ENCODE results near the gene ERMARD.
A peak's percentile ranks its signal among the peaks of the same experiment; 100 is the strongest.

Gene ERMARD

DNA sequence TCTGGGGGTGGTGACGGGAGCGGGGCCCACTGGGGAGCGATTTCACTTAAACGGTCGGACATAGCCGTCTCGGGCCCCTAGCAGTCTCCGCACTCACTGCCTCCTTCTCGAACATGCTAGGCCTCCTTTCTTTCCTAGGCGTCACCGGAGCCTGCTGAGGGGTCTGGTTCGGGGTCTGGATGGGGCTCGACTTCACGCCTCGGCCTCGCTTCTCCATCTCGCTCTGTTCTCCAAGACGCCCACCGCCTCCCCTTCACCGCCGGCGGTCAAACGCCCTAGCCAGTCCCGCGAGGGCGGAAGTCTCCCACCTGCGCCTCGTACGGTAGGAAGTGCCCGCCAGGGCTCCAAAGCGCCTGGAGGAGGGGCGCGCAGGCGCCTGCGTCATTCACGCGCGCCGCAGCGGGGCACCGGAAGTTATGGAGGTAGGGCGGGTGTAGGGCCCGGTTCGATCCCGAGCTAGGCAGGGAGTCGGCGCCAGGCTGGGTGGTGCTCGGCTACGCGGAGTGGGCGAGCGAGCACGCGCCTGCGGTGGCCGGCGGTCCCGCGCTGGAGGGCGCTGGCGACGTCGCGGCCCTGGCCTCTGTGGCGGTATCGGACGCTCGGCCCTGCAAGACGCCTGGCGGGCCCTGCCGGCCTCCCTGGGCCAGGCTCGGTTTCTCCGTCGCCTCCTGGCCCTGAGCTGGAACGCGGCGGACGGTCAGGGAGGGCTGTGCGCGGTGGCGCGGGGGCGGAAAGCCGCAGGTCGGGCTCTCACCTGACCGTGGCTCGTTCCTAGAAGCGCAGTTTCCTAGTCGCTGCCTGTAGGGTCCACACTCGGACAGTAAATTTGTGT, at the start of gene ERMARD, which contains the start of gene DYNLT2:
Gene ERMARD (plus strand): TSS at position 381 of the 832 bp plus-strand sequence. CDS start 36 bp downstream, at position 417.
Gene DYNLT2 (minus strand): TSS at position 331 of the 832 bp plus-strand sequence. CDS start 114 bp downstream, at position 217.
- peak; percentile 91 to 94 for DNase-seq

DNA sequence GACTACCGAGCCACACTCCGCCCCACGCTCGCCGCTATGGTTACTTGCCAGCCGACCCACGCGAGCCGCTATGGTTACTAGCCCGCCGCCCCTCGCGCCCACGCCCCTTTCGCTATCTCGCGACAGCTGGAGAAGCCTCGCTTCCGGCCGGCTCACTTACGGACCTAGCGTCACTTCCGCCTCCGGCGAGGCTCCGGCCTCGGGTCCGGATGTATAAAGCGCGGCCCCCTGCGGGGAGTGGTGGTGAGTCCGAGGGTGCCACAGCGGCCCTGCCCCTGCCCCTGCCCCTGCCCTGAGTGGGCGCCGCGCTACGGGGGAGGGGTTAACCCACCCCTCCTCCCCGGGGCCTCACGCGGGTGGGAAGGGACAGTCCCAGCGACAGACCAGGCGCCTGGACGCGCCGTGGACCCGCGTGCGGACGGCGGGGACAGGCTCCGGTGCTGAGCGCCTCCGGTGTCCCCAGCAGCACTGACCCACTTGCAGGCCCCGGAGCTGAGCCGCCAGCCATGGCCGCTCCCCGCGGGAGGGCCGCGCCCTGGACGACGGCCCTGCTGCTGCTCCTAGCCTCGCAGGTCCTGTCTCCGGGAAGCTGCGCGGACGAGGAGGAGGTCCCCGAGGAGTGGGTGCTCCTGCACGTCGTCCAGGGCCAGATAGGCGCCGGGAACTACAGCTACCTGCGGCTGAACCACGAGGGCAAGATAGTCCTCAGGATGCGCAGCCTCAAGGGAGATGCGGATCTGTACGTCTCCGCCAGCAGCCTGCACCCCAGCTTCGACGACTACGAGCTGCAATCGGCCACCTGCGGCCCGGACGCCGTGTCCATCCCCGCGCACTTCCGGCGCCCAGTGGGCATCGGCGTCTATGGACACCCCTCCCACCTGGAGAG, 49.2 kb upstream of the ERMARD start, which contains the start of the genes C6orf120 and WDR27:
Gene C6orf120 (plus strand): TSS at position 173 of the 886 bp plus-strand sequence. CDS start 334 bp downstream, at position 507.
Gene WDR27 (minus strand): TSS at position 76 of the 886 bp plus-strand sequence. CDS start 13,024 bp downstream, outside the sequence.
- peak; percentile 91 to 94 for DNase-seq

GRCh38 chr6:169702840-169703246, 48.6 kb upstream of the ERMARD start:
- DNase-seq: no peak

GRCh38 chr6:169707772-169708171, 43.6 kb upstream of the ERMARD start:
- no peak for DNase-seq

DNA sequence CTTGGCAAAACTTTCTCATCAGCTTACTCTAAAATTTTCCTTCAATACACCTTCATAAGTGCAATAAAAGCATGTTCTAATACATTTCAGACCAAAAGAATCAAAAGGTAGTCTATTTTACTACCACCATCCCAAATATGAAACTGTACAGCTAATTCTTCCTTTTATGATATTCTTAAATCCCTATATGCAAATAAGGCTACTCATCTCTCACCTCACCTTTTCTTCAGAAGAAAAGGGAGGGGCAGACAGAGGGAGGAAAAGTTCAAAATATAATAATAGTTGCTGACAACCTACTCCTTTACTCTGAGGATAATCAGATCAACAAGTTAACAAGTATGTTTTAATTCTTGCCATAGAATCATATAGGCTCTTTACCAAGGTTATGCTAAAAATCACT, 42.1 kb upstream of the ERMARD start:
- DNase-seq: no peak

- DNase-seq: no peak
These were observed 41.4 kb upstream of the ERMARD start for GRCh38 chr6:169710009-169710408.

GRCh38 chr6:169714178-169714577, 37.2 kb upstream of the ERMARD start:
- DNase-seq: no peak

DNA sequence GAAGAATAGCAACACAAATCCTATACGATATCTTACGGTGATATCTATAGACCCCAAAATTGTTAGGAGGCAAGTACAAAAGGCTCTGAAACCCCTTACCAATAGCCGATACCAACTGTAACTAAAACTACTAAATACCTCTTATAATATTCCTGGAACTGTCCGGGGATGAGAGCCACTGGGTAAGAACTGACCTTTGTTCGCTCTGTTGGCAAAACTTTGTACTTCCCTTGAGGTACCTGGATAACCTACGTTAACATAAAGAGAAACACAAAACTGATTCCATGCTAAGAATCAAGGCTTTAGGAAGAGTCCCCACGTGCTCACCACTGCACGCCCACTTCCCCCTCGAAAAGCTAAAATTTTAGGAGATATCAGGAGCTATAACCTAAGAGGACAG, 36.8 kb upstream of the ERMARD start:
- no peak for DNase-seq

DNA sequence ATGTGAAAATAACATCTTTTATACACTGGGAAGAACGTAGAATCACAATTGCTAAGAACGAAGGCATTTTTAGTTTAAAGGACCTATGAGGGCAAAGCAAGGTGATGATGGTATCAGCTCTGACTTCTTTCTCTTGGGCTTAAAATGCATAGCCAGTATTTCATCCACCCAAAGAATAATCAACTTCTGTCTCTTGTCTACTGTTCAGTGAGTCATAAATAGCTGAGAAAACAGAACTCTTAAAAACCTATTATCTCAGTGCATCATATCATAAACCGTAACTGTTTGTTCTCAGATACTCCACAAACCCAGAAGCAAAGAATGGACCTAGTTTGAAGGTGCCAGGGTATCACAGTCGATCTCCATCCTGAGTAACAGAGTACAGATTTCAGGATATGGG, 32.3 kb upstream of the ERMARD start:
- DNase-seq: no peak

DNA sequence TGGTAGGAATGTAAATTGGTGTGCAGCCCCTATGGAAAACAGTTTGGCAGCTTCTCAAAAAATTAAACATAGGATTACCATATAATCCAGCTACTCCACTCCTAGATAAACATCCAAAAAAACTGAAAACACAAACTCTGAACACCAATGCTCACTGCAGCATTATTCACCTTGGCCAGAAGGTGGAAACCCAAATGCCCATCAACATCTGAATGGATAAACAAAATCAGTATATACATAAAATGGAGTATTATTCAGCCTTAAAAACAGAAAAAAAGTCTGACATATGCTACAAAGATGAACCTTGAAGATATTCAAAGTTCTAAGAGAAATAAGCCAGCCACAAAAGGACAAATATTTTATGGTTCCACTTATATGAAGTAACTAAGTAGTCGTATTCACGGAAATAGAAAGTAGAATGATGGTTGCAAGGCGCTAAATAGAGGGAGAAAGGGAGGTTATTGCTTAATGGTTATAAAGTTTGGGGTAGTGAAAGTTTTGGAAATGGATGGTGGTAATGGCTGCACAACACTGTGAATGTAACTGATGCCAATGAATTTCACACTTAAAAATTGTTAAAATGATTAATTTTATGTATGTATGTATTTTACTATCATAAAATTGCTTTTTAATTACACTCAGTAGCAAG, 31.1 kb upstream of the ERMARD start:
- no peak for DNase-seq

- peak in 1 of 2 experiments; percentile 42 for DNase-seq
These were observed 28.8 kb upstream of the ERMARD start for GRCh38 chr6:169722362-169723199.

- DNase-seq: peak; percentile 22 to 31
These were observed 28.1 kb upstream of the ERMARD start for GRCh38 chr6:169723200-169723909.

DNA sequence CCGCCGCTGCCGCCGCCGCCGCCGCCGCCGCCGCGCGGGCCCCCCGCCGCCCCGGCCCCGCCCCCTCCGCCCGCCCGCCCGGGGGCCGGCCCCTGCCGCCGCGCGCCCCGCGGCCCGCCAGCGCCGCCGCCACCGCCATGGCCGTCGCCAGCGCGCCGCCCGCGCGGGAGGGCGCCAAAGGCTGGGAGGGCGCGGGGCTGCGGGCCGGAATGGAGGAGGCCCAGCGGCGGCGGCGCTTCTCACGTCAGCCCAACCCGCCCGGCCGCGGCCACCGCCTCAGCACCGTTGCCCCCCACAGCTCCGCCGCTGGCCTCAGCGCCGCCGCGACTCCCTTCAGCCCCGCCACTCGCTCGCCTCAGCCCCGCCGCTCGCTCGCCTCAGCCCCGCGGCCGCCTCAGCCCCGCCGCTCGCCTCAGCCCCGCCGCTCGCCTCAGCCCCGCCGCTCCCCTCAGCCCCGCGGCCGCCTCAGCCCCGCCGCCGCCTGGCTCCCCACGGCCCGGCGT, 27.4 kb upstream of the ERMARD start:
- DNase-seq: peak in 1 of 2 experiments; percentile 39

DNA sequence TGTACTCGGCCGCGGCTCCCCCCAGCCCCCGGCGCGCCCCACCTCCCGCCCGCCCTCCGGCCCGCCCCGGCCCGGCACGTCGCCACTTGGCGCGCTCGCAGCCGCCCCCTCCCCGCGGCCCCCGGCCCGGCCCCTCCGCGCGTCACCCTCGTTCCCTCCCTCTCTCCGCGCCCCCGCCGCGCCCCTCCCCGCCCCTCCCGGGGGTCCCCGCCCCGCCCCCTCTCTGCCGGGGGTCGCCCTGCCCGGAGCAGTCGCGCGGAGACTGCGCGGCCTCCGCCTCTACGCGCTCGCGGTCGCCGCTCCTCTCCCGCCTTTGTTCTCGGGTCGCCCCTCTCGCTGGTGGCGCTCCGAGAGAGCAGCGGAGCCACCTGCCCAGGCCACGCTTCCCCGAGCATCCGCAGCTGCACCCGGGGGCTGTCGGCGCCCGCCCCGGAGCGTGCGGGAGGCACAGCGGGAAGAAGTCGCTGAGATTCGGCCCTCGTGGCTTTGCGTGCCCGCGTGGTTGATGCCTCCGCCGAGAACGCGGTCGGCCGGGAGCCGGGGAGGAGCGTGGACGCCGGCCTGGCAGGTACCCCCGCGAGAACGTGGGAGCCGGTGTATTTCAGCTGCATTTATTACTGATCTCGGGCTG, 26.8 kb upstream of the ERMARD start, which contains the start of gene PHF10:
Gene PHF10 (minus strand): TSS at position 7 of the 631 bp plus-strand sequence. CDS start 569 bp downstream, outside the sequence.
- peak; percentile 48 to 77 for DNase-seq

GRCh38 chr6:169725125-169726048, 26.0 kb upstream of the ERMARD start:
- peak; percentile 31 for DNase-seq

GRCh38 chr6:169726049-169726400, 25.4 kb upstream of the ERMARD start:
- DNase-seq: no peak

- no peak for DNase-seq
These were observed 24.5 kb upstream of the ERMARD start for GRCh38 chr6:169726963-169727362.

DNA sequence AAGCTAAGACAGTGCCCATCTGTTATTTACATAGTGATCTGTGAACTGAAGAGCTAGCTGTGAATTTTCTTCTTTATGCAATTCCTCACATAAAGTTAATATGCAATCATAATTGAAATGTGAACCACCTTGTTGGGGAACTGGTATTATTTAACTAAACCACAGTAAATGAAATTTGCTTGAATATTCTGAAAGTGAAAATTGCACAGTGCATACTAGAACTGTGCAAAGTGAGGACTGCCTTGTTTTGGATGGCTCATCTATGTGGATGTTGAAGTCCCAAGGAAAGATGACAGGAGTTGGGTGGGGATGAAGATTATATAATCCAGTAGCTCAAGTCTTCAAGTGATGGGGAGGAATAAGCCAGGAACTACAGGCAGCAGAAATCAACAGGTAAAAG, 21.5 kb upstream of the ERMARD start:
- DNase-seq: no peak
